Adrenal gland (tissue), 12 donors: ENCODE results near the gene FCN2. TPM values are rescaled to one million over a fixed set of nuclear protein-coding genes. Genes with fewer than 3 reads are reported as not detected.

Experiments used
- DNase-seq, 7 donors: peaks; one replicate each; pipeline ENCODE4 v3.0.0-alpha.2; 2019 to 2020
- H3K27ac ChIP-seq, 5 donors: fragments of 200-600 bp; sonication (generic) in 4 of 5; 1 replicate in 3 of 5; 2 replicates in 2 of 5; pipeline versions ENCODE4 v1.5.1 to v1.8.0; 2016 to 2020; ENCODE audit warnings: mild to moderate bottlenecking in 1 of 5
- H3K27me3 ChIP-seq: fragments of 200-600 bp; 2 replicates; pipeline ENCODE4 v1.8.0; 2021
- H3K36me3 ChIP-seq, 2 donors: fragments of 200-600 bp; replicated peaks in 1 of 2; 1 replicate in 1 of 2; 2 replicates in 1 of 2; pipeline versions ENCODE4 v1.5.1 to v1.8.0; 2018 to 2022
- H3K4me1 ChIP-seq, 2 donors: fragments of 200-600 bp; replicated peaks in 1 of 2; 1 replicate in 1 of 2; 2 replicates in 1 of 2; pipeline versions ENCODE4 v1.5.1 to v1.8.0; 2018 to 2021
- H3K4me3 ChIP-seq, 4 donors: fragments of 200-600 bp; sonication (generic) in 3 of 4; one replicate each; pipeline ENCODE4 v1.5.1; 2016 to 2018
- H3K9me3 ChIP-seq, 3 donors: fragments of 200-600 bp; sonication (generic) in 1 of 3; replicated peaks in 1 of 3; 1 replicate in 2 of 3; 2 replicates in 1 of 3; pipeline versions ENCODE4 v1.5.1 to v1.8.0; 2016 to 2021
- POLR2A ChIP-seq, 2 donors: fragments of 450-650 bp; IDR thresholded peaks; one replicate each; pipeline ENCODE4 v1.6.1; 2017; ENCODE audit warnings: antibody characterized with exemption in 2 of 2, mild to moderate bottlenecking in 2 of 2, moderate library complexity in 1 of 2
- WGBS, 4 donors: extraction: QIAGEN DNeasy Blood & Tissue Kit in 2 of 4; methylation state at CpG; one replicate each; pipeline versions ENCODE4 v1.1.5 to v1.1.7; 2013 to 2017; 5-methylcytosine and 5-hydroxymethylcytosine counted together
- intact Hi-C, 2 donors: fragments of 100-400 bp; cut with DNase I; formaldehyde crosslinking; loops; one replicate each; pipeline versions ENCODE4 v1.14.1 to v1.15.0; 2022 to 2023
- polyA plus RNA-seq, 3 donors: library from polyadenylated mRNA; stranded (reverse); fragments of 200-250 nt in 2 of 3; fragments of 350-450 nt in 1 of 3; fragmentation: Illumina TruSeq in 1 of 3; extraction: RNeasy Lipid Tissue Mini Kit (QIAGEN cat#74804) in 1 of 3; gene quantifications; one replicate each; pipeline ENCODE4 v1.2.3, GENCODE V29; 2013 to 2014
- total RNA-seq, 9 donors: library from RNA; depleted of rRNA in 4 of 9; stranded (reverse); fragments of >200 nt in 4 of 9; fragments of 120-200 nt in 1 of 9; fragmentation: NEBNext Ultra II Directional in 1 of 9; extraction: Animal tissue kit (Norgen Biotek cat#: 25700) in 1 of 9; gene quantifications; one replicate each; pipeline versions ENCODE4 v1.1.0 to v1.2.4, GENCODE V29; 2013 to 2023
- TF ChIP-seq, protein P1 (sequence below), 6 experiments: fragments of 450-650 bp in 4 of 6; fragments of 200-600 bp in 2 of 6; sonication (generic) in 1 of 6; IDR thresholded peaks; 1 replicate in 5 of 6; 2 replicates in 1 of 6; pipeline versions ENCODE4 v1.5.1 to v1.8.0; 2016 to 2021; ENCODE audit warnings: antibody characterized with exemption in 6 of 6, mild to moderate bottlenecking in 2 of 6, moderate library complexity in 1 of 6
- donor health status: healthy with polysubstance abuse.
- donor health status: Bipolar disorder and iron deficiency.
- donor health status: DM: yes; HTN: yes; CAD: no.
- donor health status: DM: no; HTN: no; CAD: no.
- donor health status: DM: no; HTN: no; CAD: no.
- donor health status: DM: yes; HTN: yes; CAD: no.

Gene FCN2
- total and polyA plus RNA-seq, 12 donors: 6.7 to 99.6 (median 31.2) TPM

DNA sequence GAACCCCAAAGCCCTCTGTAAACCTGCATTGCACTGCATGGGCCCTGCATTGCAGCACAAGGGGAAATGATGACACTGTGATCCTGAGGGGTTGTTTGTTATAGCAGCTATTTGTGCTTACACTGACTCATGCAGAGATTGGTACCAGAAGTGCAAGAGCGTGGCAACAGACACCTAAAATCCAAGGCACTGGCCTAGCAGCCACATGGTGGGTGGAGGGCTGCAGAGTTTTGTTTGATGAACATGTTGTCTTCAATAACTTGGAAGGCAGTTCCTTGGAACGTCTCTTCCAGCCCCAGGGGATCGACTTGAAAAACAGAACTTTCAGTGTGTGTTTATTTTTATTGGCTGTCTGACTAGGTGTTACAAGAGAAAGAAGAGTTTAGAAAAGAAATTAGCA lies 14.5 kb downstream of the FCN2 start:
- Histone ChIP-seq H3K9me3 (no peaks in the 10 kb centered on the region), H3K4me3 (no peak overlapping the region), H3K27ac (peak overlapping the region in 4 of 5 donors; percentile 30 to 86 (median 56)), H3K4me1 (peaks cover 25 to 42% of the 10 kb centered on the region in 2 donors), H3K36me3 (no peaks in the 10 kb centered on the region), H3K27me3 (no peaks in the 10 kb centered on the region)
- WGBS, 4 donors: 46 to 69% (median 60%) methylated on average over 3 of the region's 3 CpGs
- TF ChIP-seq POLR2A (IDR thresholded peaks at IDR 0.05): no peak
- peak in 4 of 7 donors; percentile 13 to 38 (median 17) for DNase-seq
- intact Hi-C loops: no loop called here

DNA sequence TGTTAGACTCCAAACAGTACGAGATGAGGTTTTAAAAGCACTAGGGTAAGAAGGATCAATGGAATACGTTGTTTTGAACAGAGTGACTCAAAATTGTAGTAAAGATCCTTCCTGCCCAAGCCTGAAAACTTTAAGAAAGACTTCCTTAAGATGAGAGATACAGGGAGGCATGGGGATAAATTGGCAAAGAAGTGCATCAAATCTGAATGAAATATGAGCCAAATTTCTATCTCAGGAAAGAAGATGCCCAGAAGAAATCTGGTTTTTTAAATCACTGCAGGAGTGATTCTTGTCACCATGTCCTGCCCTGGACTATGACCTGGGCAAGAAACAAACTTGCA lies 14.9 kb downstream of the FCN2 start:
- Histone ChIP-seq H3K4me3 (no peak overlapping the region), H3K36me3 (no peaks in the 10 kb centered on the region), H3K4me1 (peaks cover 25 to 42% of the 10 kb centered on the region in 2 donors), H3K9me3 (no peaks in the 10 kb centered on the region), H3K27ac (peak overlapping the region in 4 of 5 donors; percentile 56 to 92 (median 80)), H3K27me3 (no peaks in the 10 kb centered on the region)
- intact Hi-C loops: no loop called here
- no peak for TF ChIP-seq POLR2A (IDR thresholded peaks at IDR 0.05)
- TF ChIP-seq, protein P1, sequence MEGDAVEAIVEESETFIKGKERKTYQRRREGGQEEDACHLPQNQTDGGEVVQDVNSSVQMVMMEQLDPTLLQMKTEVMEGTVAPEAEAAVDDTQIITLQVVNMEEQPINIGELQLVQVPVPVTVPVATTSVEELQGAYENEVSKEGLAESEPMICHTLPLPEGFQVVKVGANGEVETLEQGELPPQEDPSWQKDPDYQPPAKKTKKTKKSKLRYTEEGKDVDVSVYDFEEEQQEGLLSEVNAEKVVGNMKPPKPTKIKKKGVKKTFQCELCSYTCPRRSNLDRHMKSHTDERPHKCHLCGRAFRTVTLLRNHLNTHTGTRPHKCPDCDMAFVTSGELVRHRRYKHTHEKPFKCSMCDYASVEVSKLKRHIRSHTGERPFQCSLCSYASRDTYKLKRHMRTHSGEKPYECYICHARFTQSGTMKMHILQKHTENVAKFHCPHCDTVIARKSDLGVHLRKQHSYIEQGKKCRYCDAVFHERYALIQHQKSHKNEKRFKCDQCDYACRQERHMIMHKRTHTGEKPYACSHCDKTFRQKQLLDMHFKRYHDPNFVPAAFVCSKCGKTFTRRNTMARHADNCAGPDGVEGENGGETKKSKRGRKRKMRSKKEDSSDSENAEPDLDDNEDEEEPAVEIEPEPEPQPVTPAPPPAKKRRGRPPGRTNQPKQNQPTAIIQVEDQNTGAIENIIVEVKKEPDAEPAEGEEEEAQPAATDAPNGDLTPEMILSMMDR (IDR thresholded peaks at IDR 0.05): no peak
- DNase-seq: no peak
- 47 to 60% (median 52%) methylated on average over 2 of the region's 2 CpGs for WGBS, 4 donors

DNA sequence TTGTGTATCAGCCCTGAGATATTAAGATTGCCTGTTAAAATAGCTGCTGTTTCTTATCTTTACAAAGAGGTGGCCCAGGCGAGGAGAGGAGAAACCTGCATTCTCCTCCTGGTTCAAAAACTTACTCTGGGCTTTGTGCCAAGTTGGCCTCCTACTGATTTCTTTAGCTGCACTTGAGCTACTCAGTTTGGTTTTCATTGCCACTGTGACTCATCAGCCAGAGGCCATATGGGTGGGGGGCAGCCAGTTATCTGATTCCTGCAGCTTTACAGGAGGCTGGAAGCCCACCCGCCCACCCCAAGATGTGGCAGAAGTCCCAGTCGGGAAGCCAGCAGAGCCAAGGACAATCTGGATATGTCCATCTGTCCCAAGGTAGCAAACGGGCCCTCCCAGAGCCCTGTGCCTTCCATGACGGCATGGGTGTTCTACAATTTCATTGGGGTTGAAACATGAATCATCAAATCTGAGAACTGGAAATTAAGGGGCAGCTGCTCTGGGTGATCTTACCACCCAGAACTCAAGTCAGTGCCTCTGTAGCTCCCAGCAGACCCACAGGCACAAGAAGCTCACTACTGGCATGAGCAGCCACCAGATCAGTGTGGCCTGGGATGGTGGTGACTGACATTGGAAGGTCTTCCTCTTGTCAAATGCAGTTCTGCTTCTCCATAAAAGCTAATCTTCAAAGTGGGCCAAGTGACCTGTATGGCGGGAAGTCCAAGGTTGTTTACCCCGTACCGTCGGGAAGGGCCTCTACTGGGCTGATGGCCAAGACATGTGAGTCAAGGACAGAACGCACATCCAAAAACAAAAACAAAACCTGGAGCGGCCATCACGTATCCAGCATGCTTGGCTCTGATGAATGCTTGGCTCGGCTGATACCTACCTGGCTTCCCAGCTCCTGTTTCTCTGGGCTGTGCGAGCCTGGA lies 15.6 kb downstream of the FCN2 start:
- TF ChIP-seq, protein P1 (IDR thresholded peaks at IDR 0.05): no peak
- peak in 1 of 2 donors; percentile 27 for TF ChIP-seq POLR2A (IDR thresholded peaks at IDR 0.05)
- 17 to 34% (median 20%) methylated on average over 12 to 14 of the region's 14 CpGs for WGBS, 4 donors
- peak overlapping the region in 1 of 4 donors; percentile 21 for H3K4me3 ChIP-seq
- H3K4me1 ChIP-seq: peaks cover 25 to 42% of the 10 kb centered on the region in 2 donors
- no peaks in the 10 kb centered on the region for H3K27me3 ChIP-seq
- H3K9me3 ChIP-seq: no peaks in the 10 kb centered on the region
- peak overlapping the region; percentile 56 to 92 (median 75) for H3K27ac ChIP-seq
- intact Hi-C loops: no loop called here
- DNase-seq: peak; percentile 76 to 92 (median 88)
- H3K36me3 ChIP-seq: no peaks in the 10 kb centered on the region

DNA sequence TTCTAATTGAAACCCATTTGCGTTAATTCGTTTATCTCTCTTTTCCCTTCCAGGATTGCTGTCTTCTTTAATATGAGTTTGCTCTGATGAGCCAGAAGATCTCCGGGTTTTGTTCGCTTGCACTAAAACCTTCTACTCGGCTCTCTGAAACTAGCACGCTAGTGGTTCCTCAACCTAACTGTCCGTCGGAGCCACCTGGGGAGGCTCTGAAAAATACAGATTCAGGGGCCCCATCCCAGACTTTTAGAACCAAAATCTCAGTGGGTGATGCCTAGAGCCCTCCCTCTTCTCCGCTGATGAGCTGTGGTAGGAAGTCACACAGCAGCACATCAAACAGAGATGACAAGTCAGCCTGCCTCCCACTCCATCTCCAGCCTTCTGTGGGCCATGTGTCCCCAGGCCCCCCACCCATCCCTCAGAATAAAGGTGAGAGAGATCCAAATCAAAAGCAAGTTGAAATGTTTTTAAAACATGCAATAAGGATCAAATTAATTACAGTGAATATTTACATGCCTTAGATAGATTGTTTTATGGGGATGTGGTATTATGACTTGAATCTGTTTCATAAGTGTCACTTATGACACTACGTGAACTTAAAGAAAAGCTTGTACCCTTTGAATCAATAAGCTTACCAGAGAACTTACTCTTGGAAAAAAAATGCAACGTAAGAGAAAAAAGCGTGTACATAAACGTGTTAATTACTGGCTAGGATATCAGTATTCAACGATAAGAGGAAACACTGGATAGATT lies 16.4 kb downstream of the FCN2 start:
- Histone ChIP-seq H3K4me3 (peak overlapping the region in 1 of 4 donors; percentile 21), H3K27ac (peak overlapping the region; percentile 40 to 92 (median 75)), H3K4me1 (peaks cover 25 to 35% of the 10 kb centered on the region in 2 donors), H3K27me3 (no peaks in the 10 kb centered on the region), H3K9me3 (no peaks in the 10 kb centered on the region), H3K36me3 (no peaks in the 10 kb centered on the region)
- WGBS, 4 donors: 55 to 60% (median 58%) methylated on average over 14 of the region's 14 CpGs
- intact Hi-C loops: no loop called here
- peak in 4 of 7 donors; percentile 11 to 49 (median 16) for DNase-seq
- TF ChIP-seq POLR2A (IDR thresholded peaks at IDR 0.05): no peak
- TF ChIP-seq, protein P1 (IDR thresholded peaks at IDR 0.05): no peak
